NCI-H2171 (cell line): Measurements from ENCODE around the gene SNRPB2.

Source experiments
- DNase-seq: peaks from one replicate; lab custom pipeline; 2025; lab: John Stamatoyannopoulos, UW

The SNRPB2 gene

GRCh38 chr20:16729565-16730460 is at the start of gene SNRPB2:
Gene SNRPB2 (plus strand): TSS chr20:16730026. CDS start chr20:16731703, 1,677 bp downstream.
- DNase-seq, result peak; percentile 95

GRCh38 chr20:16684416-16684815 is 45.4 kb upstream of the SNRPB2 start:
- no peak for DNase-seq

GRCh38 chr20:16689906-16690305 is 39.9 kb upstream of the SNRPB2 start:
- no peak for DNase-seq

GRCh38 chr20:16691381-16691780 is 38.4 kb upstream of the SNRPB2 start:
- no peak for DNase-seq

- DNase-seq, result no peak
Observed at GRCh38 chr20:16692009-16692408, 37.8 kb upstream of the SNRPB2 start.

- no peak for DNase-seq
Observed at GRCh38 chr20:16692442-16692841, 37.4 kb upstream of the SNRPB2 start.

GRCh38 chr20:16693278-16693677 is 36.5 kb upstream of the SNRPB2 start:
- no peak for DNase-seq

GRCh38 chr20:16694161-16694560 is 35.7 kb upstream of the SNRPB2 start:
- no peak for DNase-seq

- DNase-seq, result no peak
Observed at GRCh38 chr20:16695628-16696027, 34.2 kb upstream of the SNRPB2 start.

GRCh38 chr20:16699293-16699692 is 30.5 kb upstream of the SNRPB2 start:
- no peak for DNase-seq

- no peak for DNase-seq
Observed at GRCh38 chr20:16701296-16701695, 28.5 kb upstream of the SNRPB2 start.

GRCh38 chr20:16703570-16703969 is 26.3 kb upstream of the SNRPB2 start:
- no peak for DNase-seq

GRCh38 chr20:16707674-16708073 is 22.2 kb upstream of the SNRPB2 start:
- DNase-seq, result no peak

- DNase-seq, result peak; percentile 16
Observed at GRCh38 chr20:16708602-16709001, 21.2 kb upstream of the SNRPB2 start.

GRCh38 chr20:16709017-16709416 is 20.8 kb upstream of the SNRPB2 start:
- DNase-seq, result no peak

GRCh38 chr20:16710781-16711180 is 19.0 kb upstream of the SNRPB2 start:
- no peak for DNase-seq

- DNase-seq, result no peak
Observed at GRCh38 chr20:16711661-16712258, 18.1 kb upstream of the SNRPB2 start.

- no peak for DNase-seq
Observed at GRCh38 chr20:16712511-16712947, 17.3 kb upstream of the SNRPB2 start.

- no peak for DNase-seq
Observed at GRCh38 chr20:16713066-16713465, 16.8 kb upstream of the SNRPB2 start.

- DNase-seq, result no peak
Observed at GRCh38 chr20:16714242-16714641, 15.6 kb upstream of the SNRPB2 start.

- no peak for DNase-seq
Observed at GRCh38 chr20:16714751-16715150, 15.1 kb upstream of the SNRPB2 start.

GRCh38 chr20:16719421-16719820 is 10.4 kb upstream of the SNRPB2 start:
- DNase-seq, result no peak

GRCh38 chr20:16729080-16729479 is 746 bp upstream of the SNRPB2 start:
- no peak for DNase-seq
